Measurements from ENCODE around the gene CDC34. TPM values are rescaled to one million over a fixed set of nuclear protein-coding genes. Genes with fewer than 3 reads are reported as not detected.

The CDC34 gene
- total and polyA plus RNA-seq, 9 of the 15 experiments (the other 6 are each of a cell fraction or from before 2014, with no cell fraction given), result 0.80 to 203 (median 65.5) TPM

DNA sequence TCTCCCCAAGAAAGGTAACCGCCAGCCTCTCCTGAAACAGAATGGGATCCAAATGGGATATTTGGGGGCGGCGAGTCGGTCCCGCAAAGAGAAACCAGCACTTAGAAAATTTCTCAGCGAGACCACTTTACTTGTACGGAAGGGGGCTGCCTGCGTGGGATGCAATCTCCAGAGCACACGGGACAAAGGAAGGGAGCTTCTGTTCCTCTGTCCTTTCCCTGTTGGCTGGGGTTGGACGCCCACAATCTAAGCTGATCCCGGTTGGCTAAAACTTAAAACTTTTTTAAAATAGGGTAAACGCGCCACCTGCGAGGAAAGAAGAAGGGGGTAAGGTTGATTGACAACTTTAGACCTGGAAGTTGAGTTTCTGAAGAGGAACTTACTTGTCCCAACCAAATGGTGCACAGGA is 40.0 kb downstream of the CDC34 start (continued):
- TF ChIP-seq, protein P1, sequence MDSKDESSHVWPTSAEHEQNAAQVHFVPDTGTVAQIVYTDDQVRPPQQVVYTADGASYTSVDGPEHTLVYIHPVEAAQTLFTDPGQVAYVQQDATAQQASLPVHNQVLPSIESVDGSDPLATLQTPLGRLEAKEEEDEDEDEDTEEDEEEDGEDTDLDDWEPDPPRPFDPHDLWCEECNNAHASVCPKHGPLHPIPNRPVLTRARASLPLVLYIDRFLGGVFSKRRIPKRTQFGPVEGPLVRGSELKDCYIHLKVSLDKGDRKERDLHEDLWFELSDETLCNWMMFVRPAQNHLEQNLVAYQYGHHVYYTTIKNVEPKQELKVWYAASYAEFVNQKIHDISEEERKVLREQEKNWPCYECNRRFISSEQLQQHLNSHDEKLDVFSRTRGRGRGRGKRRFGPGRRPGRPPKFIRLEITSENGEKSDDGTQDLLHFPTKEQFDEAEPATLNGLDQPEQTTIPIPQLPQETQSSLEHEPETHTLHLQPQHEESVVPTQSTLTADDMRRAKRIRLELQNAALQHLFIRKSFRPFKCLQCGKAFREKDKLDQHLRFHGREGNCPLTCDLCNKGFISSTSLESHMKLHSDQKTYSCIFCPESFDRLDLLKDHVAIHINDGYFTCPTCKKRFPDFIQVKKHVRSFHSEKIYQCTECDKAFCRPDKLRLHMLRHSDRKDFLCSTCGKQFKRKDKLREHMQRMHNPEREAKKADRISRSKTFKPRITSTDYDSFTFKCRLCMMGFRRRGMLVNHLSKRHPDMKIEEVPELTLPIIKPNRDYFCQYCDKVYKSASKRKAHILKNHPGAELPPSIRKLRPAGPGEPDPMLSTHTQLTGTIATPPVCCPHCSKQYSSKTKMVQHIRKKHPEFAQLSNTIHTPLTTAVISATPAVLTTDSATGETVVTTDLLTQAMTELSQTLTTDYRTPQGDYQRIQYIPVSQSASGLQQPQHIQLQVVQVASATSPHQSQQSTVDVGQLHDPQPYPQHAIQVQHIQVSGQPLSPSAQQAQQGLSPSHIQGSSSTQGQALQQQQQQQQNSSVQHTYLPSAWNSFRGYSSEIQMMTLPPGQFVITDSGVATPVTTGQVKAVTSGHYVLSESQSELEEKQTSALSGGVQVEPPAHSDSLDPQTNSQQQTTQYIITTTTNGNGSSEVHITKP (IDR thresholded peaks at IDR 0.05; ENCODE audit: partially characterized antibody), result peak; percentile 8
- TF ChIP-seq ZFX (CRISPR knock-in tag; IDR thresholded peaks at IDR 0.05), result peak; percentile 33; the same call in 1 of the 2 replicates
- no peak for TF ChIP-seq HDAC3 (IDR thresholded peaks at IDR 0.05; ENCODE audit: borderline replicate concordance, partially characterized antibody)
- no peak for TF ChIP-seq COPS2 (conservative IDR thresholded peaks at IDR 0.05)
- no peak for TF ChIP-seq ETS2 (tag; IDR thresholded peaks at IDR 0.05; ENCODE audit: borderline replicate concordance, poor library complexity, severe bottlenecking)
- TF ChIP-seq TBP (optimal IDR thresholded peaks at IDR 0.05; ENCODE audit: low read depth, low read length), result peak; percentile 20
- 0 out of 2 replicates have a peak, but pooled peaks have one; percentile 27 for TF ChIP-seq CTBP1 (IDR thresholded peaks at IDR 0.05; ENCODE audit: borderline replicate concordance)
- no peak for TF ChIP-seq RFX7 (CRISPR knock-in tag; IDR thresholded peaks at IDR 0.05)
- TF ChIP-seq MTF1 (CRISPR knock-in tag; IDR thresholded peaks at IDR 0.05; ENCODE audit: borderline replicate concordance), result no peak
- peak; percentile 6 for TF ChIP-seq NFYB (IDR thresholded peaks at IDR 0.05; ENCODE audit: extremely low read depth, insufficient read length)
- TF ChIP-seq, protein P2, sequence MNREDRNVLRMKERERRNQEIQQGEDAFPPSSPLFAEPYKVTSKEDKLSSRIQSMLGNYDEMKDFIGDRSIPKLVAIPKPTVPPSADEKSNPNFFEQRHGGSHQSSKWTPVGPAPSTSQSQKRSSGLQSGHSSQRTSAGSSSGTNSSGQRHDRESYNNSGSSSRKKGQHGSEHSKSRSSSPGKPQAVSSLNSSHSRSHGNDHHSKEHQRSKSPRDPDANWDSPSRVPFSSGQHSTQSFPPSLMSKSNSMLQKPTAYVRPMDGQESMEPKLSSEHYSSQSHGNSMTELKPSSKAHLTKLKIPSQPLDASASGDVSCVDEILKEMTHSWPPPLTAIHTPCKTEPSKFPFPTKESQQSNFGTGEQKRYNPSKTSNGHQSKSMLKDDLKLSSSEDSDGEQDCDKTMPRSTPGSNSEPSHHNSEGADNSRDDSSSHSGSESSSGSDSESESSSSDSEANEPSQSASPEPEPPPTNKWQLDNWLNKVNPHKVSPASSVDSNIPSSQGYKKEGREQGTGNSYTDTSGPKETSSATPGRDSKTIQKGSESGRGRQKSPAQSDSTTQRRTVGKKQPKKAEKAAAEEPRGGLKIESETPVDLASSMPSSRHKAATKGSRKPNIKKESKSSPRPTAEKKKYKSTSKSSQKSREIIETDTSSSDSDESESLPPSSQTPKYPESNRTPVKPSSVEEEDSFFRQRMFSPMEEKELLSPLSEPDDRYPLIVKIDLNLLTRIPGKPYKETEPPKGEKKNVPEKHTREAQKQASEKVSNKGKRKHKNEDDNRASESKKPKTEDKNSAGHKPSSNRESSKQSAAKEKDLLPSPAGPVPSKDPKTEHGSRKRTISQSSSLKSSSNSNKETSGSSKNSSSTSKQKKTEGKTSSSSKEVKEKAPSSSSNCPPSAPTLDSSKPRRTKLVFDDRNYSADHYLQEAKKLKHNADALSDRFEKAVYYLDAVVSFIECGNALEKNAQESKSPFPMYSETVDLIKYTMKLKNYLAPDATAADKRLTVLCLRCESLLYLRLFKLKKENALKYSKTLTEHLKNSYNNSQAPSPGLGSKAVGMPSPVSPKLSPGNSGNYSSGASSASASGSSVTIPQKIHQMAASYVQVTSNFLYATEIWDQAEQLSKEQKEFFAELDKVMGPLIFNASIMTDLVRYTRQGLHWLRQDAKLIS (CRISPR knock-in tag; IDR thresholded peaks at IDR 0.05), result peak; percentile 65; the same call in 1 of the 2 replicates
- TF ChIP-seq, protein P3, sequence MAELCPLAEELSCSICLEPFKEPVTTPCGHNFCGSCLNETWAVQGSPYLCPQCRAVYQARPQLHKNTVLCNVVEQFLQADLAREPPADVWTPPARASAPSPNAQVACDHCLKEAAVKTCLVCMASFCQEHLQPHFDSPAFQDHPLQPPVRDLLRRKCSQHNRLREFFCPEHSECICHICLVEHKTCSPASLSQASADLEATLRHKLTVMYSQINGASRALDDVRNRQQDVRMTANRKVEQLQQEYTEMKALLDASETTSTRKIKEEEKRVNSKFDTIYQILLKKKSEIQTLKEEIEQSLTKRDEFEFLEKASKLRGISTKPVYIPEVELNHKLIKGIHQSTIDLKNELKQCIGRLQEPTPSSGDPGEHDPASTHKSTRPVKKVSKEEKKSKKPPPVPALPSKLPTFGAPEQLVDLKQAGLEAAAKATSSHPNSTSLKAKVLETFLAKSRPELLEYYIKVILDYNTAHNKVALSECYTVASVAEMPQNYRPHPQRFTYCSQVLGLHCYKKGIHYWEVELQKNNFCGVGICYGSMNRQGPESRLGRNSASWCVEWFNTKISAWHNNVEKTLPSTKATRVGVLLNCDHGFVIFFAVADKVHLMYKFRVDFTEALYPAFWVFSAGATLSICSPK (IDR thresholded peaks at IDR 0.05; ENCODE audit: borderline replicate concordance), result no peak
- no peak for TF ChIP-seq LCOR (CRISPR knock-in tag; IDR thresholded peaks at IDR 0.05)
- no peak for TF ChIP-seq POU5F1 (IDR thresholded peaks at IDR 0.05; ENCODE audit: borderline replicate concordance, low read depth, low read length, partially characterized antibody)
- 0 out of 2 replicates have a peak, but pooled peaks have one; percentile 4 for TF ChIP-seq BCOR (IDR thresholded peaks at IDR 0.05)
- 0 out of 2 replicates have a peak, but pooled peaks have one; percentile 14 for TF ChIP-seq SIN3B (IDR thresholded peaks at IDR 0.05; ENCODE audit: low read depth)
- TF ChIP-seq, protein P4, sequence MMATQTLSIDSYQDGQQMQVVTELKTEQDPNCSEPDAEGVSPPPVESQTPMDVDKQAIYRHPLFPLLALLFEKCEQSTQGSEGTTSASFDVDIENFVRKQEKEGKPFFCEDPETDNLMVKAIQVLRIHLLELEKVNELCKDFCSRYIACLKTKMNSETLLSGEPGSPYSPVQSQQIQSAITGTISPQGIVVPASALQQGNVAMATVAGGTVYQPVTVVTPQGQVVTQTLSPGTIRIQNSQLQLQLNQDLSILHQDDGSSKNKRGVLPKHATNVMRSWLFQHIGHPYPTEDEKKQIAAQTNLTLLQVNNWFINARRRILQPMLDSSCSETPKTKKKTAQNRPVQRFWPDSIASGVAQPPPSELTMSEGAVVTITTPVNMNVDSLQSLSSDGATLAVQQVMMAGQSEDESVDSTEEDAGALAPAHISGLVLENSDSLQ (IDR thresholded peaks at IDR 0.05), result peak; percentile 64; the same call in 1 of the 2 replicates
- 0 out of 4 replicates have a peak, but pooled peaks of 1 of the 2 experiments have one; percentile 24 for TF ChIP-seq KDM1A (IDR thresholded peaks at IDR 0.05)
- no peak for TF ChIP-seq ZNF140 (CRISPR knock-in tag; IDR thresholded peaks at IDR 0.05)

All from K562 (cell line).